HG02588 (cell line): ENCODE results near the gene ABCA9.

Experiments used
- ATAC-seq: cut with Tn5 transposase; IDR thresholded peaks from one replicate; pipeline ENCODE4 v1.9.1; 2021; ENCODE audit warnings: mild to moderate bottlenecking, moderate library complexity; ENCODE audit not compliant: unreplicated experiment

Gene ABCA9

GRCh38 chr17:69069226-69069750, 8.6 kb upstream of the ABCA9 start:
- ATAC-seq, result no peak

- no peak for ATAC-seq
Measured at GRCh38 chr17:69067274-69068047, 6.7 kb upstream of the ABCA9 start.

DNA sequence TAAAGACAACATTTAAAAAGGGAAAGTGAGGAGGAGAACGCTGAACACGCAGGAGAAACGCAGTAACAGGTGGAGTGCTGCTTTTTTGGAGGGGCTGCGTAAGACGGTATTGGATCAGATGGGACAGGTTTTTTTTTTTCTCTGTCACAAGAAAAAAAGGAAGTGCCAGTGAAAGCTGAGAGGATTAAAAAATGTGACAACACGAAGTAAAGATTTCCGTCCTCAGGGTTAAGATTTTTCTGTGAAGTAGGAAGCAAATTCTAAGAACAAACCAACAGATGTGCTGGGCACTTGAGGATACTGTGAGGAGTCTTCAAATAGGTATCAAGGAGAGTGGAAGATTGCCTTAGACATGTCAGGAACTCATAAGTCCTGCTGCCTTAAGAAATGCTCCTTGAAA, 5.8 kb upstream of the ABCA9 start:
- ATAC-seq, result no peak

GRCh38 chr17:69065113-69065512, 4.4 kb upstream of the ABCA9 start:
- ATAC-seq, result no peak

DNA sequence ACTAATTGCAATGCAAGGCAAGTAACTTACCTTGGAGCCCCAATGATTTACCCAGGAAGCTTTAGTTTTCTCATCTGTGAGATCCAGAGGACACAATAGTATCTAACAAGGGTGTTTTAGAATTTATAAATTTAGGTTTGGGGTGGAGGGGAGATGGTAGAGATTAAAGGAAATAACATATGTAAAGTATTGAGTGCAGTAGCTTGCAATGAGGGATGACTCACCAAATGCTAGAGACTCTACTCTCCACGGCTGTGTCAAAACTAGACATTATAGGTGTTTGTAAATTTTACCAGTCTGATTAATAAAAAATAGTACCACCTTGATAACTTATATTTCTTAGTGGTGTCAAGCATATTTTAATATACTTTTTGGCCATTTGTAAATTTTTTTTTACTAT, 3.7 kb upstream of the ABCA9 start:
- no peak for ATAC-seq

- ATAC-seq, result no peak
Measured at GRCh38 chr17:69064001-69064400, 3.3 kb upstream of the ABCA9 start.

DNA sequence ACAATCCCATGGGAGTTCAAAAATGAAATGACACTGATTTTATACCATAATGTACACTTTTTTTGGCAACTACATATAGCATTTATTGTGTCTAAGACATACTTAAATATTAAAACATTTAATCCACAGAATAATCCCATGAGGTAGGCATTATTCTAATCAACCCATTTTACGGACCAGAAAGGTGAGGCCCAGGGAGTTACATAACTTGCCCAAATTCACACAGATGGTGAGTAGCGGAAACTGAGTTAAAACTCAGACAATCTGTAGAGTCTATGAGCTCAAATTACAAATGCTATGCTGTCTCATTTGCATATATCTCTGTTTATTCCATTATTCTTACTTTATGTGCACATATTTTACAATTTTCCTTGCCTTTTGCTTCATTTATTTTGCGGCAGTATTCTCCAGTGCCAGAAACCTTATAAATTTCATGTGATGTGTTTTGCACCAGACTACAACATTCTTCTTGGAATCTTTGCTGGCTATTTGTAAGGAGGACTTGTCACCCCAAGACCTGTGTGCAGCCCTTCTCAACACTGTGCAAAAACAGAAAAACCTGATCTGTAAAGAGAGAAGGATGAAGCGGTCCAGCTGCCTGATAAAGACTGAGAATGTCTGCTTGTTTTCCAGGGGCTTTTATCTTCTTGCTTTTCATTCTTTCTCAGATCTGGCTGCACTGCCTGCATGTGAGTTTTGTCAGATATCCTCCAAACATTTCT, 2.3 kb upstream of the ABCA9 start:
- no peak for ATAC-seq

DNA sequence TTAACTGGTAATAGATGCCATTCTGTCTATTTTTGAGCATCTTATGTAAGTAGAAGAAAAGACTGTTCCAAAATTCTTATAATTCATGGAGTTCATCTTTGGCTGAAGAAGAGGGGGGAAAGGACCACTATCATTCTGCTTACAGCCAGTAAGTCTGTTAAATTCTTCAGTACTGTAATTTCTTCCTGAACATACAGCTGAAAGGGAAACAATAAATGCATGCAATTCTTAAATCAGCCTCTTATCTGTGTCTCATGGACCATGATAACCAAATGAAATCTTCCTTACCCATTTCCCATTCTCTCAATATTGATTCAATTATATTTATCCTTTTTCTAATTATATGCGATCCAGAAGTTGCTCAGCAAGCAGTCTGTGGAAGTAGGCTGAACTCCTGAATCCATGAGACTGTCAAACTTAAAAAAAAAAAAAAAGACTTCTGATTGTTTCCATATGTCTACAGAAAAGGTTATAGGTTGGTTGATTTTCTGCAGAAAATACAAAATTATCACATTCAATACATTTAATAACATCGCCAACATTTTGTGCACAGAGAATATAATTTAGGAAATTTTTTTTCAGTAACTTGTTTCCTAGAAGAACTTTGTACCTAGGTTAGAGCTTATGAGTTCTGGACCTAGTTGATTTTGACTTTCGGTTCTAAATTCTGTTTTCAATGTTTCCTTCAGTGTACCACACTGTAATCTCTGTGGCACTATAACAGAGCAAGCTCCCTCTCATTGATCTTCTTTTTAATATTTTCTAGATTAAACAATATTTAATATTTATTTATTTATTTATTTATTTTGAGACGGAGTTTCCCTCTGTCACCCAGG, 1.2 kb upstream of the ABCA9 start:
- no peak for ATAC-seq

DNA sequence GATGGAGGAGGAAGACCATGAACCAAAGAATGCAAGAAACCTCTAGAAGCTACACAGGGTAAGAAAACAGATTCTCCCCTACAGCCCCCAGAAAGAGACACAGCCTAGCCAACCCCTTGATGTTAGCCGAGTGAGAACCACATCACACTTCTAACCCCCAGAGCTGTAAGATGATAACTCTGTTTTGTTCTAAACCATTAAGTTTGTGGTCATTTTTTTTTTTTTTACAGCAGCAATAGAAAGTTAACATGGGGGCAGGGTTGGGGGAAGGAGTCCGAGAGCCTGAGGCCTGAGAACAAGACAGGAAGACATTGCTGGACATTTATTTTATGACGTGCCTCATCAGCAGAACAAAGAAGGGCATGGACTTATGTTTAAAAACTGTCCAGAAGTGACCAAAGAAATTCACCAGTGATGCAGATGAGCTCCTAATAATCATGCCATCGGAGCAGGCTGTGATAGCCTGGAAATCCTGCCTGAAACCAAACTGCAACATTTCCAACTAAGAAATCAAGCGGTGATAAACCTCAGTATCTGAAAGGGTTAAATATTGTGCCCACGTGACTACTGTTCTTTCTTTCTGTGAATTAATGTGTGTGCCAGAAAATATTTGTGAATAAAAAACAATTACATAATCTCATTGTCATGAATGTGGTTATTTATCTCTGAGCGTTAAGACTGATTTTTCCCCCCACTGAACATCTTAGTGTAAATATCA, 1.1 kb downstream of the ABCA9 start:
- no peak for ATAC-seq

DNA sequence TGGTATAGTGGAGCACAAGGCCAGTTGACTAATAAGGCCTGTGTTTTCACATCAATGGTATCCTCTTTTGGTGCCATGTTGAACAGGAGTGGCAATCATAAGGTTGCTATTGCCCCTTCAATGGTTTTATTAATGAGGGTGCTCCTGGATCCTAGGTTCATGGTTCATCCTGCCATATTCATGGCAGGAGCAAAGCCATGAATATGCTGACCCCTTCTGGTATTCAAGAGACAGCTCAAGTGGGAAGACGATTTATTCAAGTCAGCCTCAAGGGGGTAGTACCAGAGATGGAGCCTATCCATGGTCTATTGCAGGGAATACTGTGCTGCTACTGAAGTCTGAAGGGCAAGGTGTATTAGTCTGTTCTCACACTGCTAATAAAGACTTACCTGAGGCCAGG, 2.6 kb downstream of the ABCA9 start:
- ATAC-seq, result no peak

GRCh38 chr17:69057280-69057679, 3.4 kb downstream of the ABCA9 start:
- no peak for ATAC-seq

GRCh38 chr17:69056179-69056823, 4.4 kb downstream of the ABCA9 start:
- no peak for ATAC-seq

DNA sequence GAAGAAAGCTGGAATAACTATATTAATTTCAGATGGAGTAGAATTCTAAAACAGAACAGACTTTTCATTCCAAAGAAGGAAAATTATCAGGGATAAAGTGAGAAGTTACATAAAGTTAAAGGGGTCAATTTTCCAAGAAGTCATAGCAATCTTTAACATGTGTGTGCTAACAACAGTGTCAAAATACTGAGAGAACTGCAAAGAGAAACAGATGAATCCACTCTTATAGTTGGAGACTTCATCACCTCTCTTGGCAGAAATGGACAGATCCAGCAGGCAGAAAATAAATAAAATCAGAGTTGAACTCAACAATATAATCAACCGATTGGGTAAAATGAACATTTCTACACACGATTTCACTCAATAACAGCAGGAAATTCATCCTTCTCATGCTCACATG, 5.4 kb downstream of the ABCA9 start:
- ATAC-seq, result no peak

DNA sequence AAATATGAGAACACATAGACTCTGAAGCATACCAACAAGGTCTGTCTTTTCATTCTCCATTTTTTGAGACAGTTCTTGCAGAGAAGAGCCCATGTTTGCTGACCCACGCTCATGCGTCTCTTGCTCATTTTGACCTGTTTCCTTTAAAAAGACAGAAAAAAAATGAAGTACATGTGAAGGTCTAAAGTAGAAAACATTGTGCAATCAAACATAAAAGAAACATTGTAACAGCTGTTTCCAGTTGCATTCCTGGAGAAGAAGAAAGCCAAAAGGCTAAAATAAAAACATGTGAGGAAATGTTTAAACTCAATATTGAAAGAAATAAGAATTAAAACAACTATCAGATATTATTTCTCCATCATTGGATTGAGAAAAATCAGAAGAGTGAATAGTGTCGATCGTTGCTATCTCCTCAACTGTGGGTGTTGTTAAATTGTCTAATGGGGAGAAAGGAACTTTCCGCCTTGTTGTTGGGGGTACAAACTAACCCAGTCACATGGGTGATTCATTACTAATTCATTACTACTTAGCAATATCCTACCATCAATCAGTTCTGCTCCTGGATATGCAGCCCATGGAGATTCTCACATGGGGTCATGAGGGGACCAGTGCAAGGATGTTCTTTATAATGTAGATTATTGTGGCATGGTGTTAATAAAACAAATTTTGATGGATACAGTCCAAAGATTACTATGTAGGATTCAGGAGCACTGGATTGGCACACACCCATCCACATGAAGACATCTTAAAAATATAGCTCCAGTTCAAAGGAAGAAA, 9.5 kb downstream of the ABCA9 start:
- ATAC-seq, result no peak

DNA sequence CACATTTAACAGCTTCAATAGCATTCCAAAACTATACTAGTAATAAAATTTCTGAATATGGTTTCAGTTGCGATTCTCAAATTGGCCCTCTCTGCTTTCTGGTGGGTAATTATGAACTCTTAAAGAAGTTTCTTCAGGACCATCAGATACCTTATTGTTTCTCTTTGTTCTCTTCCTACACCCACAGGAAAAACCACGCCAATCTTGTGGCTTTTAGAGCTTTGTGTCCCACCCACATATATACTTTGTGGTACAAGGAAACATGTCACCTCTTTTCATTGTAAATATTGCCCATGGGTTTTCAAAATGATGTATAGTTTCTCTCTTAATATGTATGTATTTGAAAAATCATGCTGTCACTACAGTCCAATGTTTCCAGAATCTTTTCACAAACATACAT, 12.1 kb downstream of the ABCA9 start:
- no peak for ATAC-seq

DNA sequence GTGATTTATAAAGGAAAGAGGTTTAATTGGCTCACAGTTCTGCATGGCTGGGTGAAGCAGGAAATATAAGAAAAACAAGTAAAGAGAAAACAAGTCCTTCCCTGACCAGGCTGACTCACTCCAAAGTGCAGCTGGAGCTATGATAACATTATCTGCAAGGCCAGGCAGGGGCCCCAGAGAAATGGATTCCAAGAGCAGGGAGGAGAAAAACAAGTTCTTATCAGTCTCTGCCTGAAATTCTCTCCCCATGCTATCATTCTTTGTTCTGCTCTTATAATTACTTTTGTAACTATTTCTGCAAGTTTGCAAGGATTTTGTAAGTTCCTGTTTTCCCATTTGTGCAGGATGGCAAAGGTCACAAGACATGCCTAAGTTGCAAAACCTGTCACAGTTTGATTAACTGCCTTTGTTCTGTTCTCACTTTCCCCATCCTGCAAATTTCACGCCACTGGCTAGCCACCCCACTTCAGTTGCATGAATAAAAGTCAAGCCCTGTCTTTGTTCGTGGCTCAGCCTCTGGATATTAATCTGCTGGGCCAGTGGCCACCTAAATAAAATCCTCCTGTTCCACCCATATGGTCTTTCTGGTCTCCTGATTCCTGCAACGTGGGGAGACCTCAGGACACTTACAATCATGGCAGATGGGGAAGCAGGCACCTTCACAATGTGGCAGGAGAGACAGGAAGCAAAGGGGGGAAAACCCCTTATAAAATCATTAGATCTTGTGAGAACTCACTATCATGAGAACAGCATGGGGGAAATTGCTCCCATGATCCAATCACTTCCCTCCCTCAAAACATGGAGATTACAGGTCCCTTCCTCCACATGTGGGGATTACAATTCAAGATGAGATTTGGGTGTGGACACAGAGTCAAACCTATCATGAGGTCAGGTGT, 13.1 kb downstream of the ABCA9 start:
- ATAC-seq, result no peak

DNA sequence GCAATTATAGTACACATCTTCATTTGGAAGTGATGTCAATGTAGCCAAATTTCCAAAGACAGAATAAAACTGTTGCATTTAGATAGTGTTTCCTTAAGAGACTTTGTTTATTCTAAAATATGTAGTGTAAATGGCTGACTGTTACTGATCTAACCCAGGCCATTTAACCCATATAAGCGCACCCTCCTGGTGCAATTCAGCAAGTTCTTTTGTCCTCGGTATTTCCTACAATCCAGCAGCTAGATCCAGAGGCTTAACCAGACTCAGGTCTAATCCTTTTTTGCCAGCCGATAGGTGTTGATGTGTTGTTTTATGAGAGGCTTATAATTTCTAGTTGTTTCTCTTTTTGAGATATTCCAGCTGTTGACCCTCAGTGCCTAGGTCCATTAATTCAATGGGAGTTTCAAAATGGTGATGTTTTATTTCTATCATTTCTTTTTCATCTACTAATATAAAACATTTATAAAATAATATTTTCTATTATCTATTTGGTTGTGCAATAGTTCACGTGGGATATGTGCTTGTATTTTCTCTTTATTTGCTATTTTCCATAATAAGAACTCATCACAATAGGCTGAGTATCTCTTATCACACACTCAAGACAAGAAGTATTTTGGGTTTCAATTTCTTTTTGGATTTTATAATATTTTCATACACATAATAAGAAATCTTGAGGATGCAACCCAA, 14.5 kb downstream of the ABCA9 start:
- no peak for ATAC-seq

GRCh38 chr17:69045646-69046045, 15.1 kb downstream of the ABCA9 start:
- ATAC-seq, result no peak
